GM23248 (cell line): Measurements from ENCODE around the gene MGAT4B.

Source experiments
- EZH2 ChIP-seq: fragments of 200-600 bp; sonication (generic); IDR thresholded peaks from 2 replicates; pipeline ENCODE4 v1.6.1; 2018; ENCODE audit warnings: antibody characterized with exemption, mild to moderate bottlenecking; ENCODE audit not compliant: insufficient read depth, poor library complexity, severe bottlenecking
- EZH2phosphoT487 ChIP-seq: fragments of 200-600 bp; sonication (generic); IDR thresholded peaks from 2 replicates; pipeline ENCODE4 v1.6.1; 2018; ENCODE audit warnings: antibody characterized with exemption, moderate library complexity, mild to moderate bottlenecking, low read depth; ENCODE audit not compliant: insufficient read depth

- TF ChIP-seq EZH2phosphoT487 (no peak), EZH2 (no peak)
Observed at GRCh38 chr5:179771311-179771895, 35.3 kb downstream of the MGAT4B start.
